GM12878 (cell line): ENCODE measurements around the gene DACH1. TPM values are rescaled to one million over a fixed set of nuclear protein-coding genes. Genes with fewer than 3 reads are reported as not detected.

Experiments used
- ATAC-seq: fragments of 200-7000 bp; cut with Tn5 transposase; 3 replicates; pipeline ENCODE4 v1.9.1; 2020; ENCODE audit warnings: mild to moderate bottlenecking, moderate library complexity
- BruUV-seq: library from RNA; stranded (reverse); fragments of 400-500 nt; replicated peaks from 2 replicates; lab custom pipeline; 2021; lab: Mats Ljungman, UMichigan
- CTCF ChIA-PET: fragments of 300-600 bp; sonication (Branson Sonifier 250); formaldehyde crosslinking; extraction: SDS; loops from one replicate; lab custom pipeline; 2021; ENCODE audit warnings: inconsistent platforms; lab: Yijun Ruan, JAX
- POLR2A ChIA-PET: fragments of 350-600 bp; formaldehyde crosslinking; extraction: SDS; loops from one replicate; lab custom pipeline; 2021; ENCODE audit warnings: inconsistent platforms; lab: Charles Lee
- RAD21 ChIA-PET: fragments of 300-600 bp; sonication (Branson Sonifier 250); formaldehyde crosslinking; loops from one replicate; lab custom pipeline; 2023; ENCODE audit warnings: antibody characterized with exemption; ENCODE audit not compliant: unreplicated experiment; lab: Charles Lee
- SMC1A ChIA-PET: fragments of 300-600 bp; sonication (Branson Sonifier 250); formaldehyde crosslinking; loops from one replicate; lab custom pipeline; 2023; ENCODE audit not compliant: unreplicated experiment, uncharacterized antibody; lab: Charles Lee
- DNase-seq: peaks from one replicate; pipeline ENCODE4 v3.0.0-alpha.2; 2011; ENCODE audit warnings: low read depth, low spot score
- FAIRE-seq: peaks from 3 replicates; lab custom pipeline; 2011; peaks lifted over from hg19 to GRCh38; lab: Jason Lieb, UNC
- H2AFZ ChIP-seq: 2 replicates; pipeline ENCODE4 v1.6.0; 2011; ENCODE audit warnings: low read depth, low read length, control low read depth; ENCODE audit not compliant: control insufficient read depth
- H3K27ac ChIP-seq: 2 replicates; pipeline ENCODE4 v1.5.1; 2011; ENCODE audit warnings: control low read depth; ENCODE audit not compliant: control insufficient read depth, insufficient read depth
- H3K27me3 ChIP-seq, 2 experiments: replicated peaks in 1 of 2; 2 replicates each; pipeline versions ENCODE4 v1.6.0 to v1.6.1; 2011; ENCODE audit warnings: low read length in 1 of 2; ENCODE audit not compliant: control insufficient read depth in 2 of 2, insufficient read depth in 2 of 2
- H3K36me3 ChIP-seq, 2 experiments: 2 replicates each; pipeline ENCODE4 v1.5.1; 2011; ENCODE audit warnings: low read length in 1 of 2; ENCODE audit not compliant: control insufficient read depth in 2 of 2, insufficient read depth in 2 of 2
- H3K4me1 ChIP-seq: 2 replicates; pipeline ENCODE4 v1.6.1; 2011; ENCODE audit warnings: mild to moderate bottlenecking, low read length, moderate library complexity, mixed read lengths; ENCODE audit not compliant: control insufficient read depth, insufficient read depth
- H3K4me2 ChIP-seq: 2 replicates; pipeline ENCODE4 v1.6.0; 2011; ENCODE audit warnings: control low read depth; ENCODE audit not compliant: control insufficient read depth, insufficient read depth
- H3K4me3 ChIP-seq: fragments of 200-600 bp; sonication (generic); 2 replicates; pipeline ENCODE4 v1.5.1; 2016
- H3K79me2 ChIP-seq: 2 replicates; pipeline ENCODE4 v1.6.0; 2011; ENCODE audit warnings: low read length; ENCODE audit not compliant: control insufficient read depth, insufficient read depth
- H3K9ac ChIP-seq: 2 replicates; pipeline ENCODE4 v1.8.0; 2011; ENCODE audit warnings: low read length, control low read depth, mixed read lengths; ENCODE audit not compliant: control insufficient read depth, insufficient read depth
- H3K9me3 ChIP-seq: replicated peaks from 3 replicates; pipeline ENCODE4 v1.5.1; 2011; ENCODE audit warnings: mild to moderate bottlenecking, low read length; ENCODE audit not compliant: control insufficient read depth, insufficient read depth
- H4K20me1 ChIP-seq: 2 replicates; pipeline ENCODE4 v1.6.0; 2011; ENCODE audit not compliant: control insufficient read depth, insufficient read depth
- CHD4 ChIP-seq: fragments of 200-600 bp; sonication (generic); IDR thresholded peaks from 2 replicates; pipeline ENCODE4 v1.6.1; 2016; ENCODE audit warnings: mild to moderate bottlenecking
- CREM ChIP-seq: IDR thresholded peaks from 2 replicates; pipeline ENCODE4 v1.6.1; 2014; ENCODE audit warnings: antibody characterized with exemption, low read depth
- ESRRA ChIP-seq: IDR thresholded peaks from 2 replicates; pipeline ENCODE4 v1.6.1; 2012; ENCODE audit warnings: mild to moderate bottlenecking, low read length, improper control_type of control experiment
- HSF1 ChIP-seq: fragments of 150-350 bp; IDR thresholded peaks from 2 replicates; pipeline ENCODE4 v1.6.1; 2014; ENCODE audit warnings: mild to moderate bottlenecking, low read depth, low read length
- MLLT1 ChIP-seq: fragments of 450-650 bp; IDR thresholded peaks from 2 replicates; pipeline ENCODE4 v1.6.1; 2016; ENCODE audit warnings: mild to moderate bottlenecking
- SIX5 ChIP-seq: IDR thresholded peaks from 2 replicates; pipeline ENCODE4 v1.6.1; 2011; ENCODE audit warnings: mild to moderate bottlenecking, low read depth, low read length, moderate library complexity; ENCODE audit not compliant: severe bottlenecking
- TAF1 ChIP-seq: IDR thresholded peaks from 2 replicates; pipeline ENCODE4 v1.6.1; 2011; ENCODE audit warnings: mild to moderate bottlenecking, low read depth, low read length, borderline replicate concordance
- ZBTB11 ChIP-seq: fragments of 450-650 bp; formaldehyde crosslinking; IDR thresholded peaks from 2 replicates; pipeline ENCODE4 v1.5.0; 2022; ENCODE audit warnings: mild to moderate bottlenecking, missing genetic modification characterization
- WGBS: methylation state at CpG from one replicate; pipeline ENCODE4 v1.1.6; 2016; ENCODE audit warnings: low lambda C conversion rate; ENCODE audit not compliant: insufficient replicate concordance, insufficient coverage; ENCODE audit errors: missing lambda C conversion rate; 5-methylcytosine and 5-hydroxymethylcytosine counted together
- in situ Hi-C: fragments of 300-500 bp; cut with MboI; formaldehyde crosslinking; loops from 9 replicates; pipeline ENCODE4 v1.14.3; 2018; ENCODE audit warnings: mixed read lengths
- intact Hi-C: fragments of 100-400 bp; cut with micrococcal nuclease; formaldehyde crosslinking; loops from one replicate; pipeline ENCODE4 v1.14.2; 2022; ENCODE audit not compliant: unreplicated experiment
- polyA plus RNA-seq, 11 experiments: library from polyadenylated mRNA; depleted of rRNA in 4 of 11; unstranded in 6 of 11; stranded (reverse) in 5 of 11; fragments of >200 nt; fragmentation: Nextera tagmentation in 4 of 11; fragmentation: Illumina TruSeq in 1 of 11; extraction: Ambion mirVana in 4 of 11; extraction: Trizol in 1 of 11; gene quantifications; 1 replicate in 1 of 11; 2 replicates in 10 of 11; pipeline versions ENCODE4 v1.2.1 to v1.2.3, GENCODE V29; 2011 to 2016; ENCODE audit warnings: inconsistent platforms in 2 of 11, missing spikeins in 2 of 11, low read depth in 1 of 11
- total RNA-seq, 4 experiments: library from RNA; depleted of rRNA in 3 of 4; stranded (reverse); fragments of >200 nt in 3 of 4; fragmentation: Illumina TruSeq in 1 of 4; extraction: Trizol in 1 of 4; gene quantifications; 2 replicates each; pipeline versions ENCODE4 v1.2.1 to v1.2.3, GENCODE V29; 2013 to 2021

Gene DACH1
- total and polyA plus RNA-seq, 10 of the 15 experiments (the other 5 are each of a cell fraction or from before 2014, with no cell fraction given) = 0.05 TPM; not detected in 9

GRCh38 chr13:71685072-71685471 lies 181.9 kb downstream of the DACH1 start:
- SMC1A ChIA-PET = no interaction called here
- no TSS peak for BruUV-seq
- in situ Hi-C loops = no loop called here

GRCh38 chr13:71681901-71682613 lies 184.9 kb downstream of the DACH1 start:
- 11% methylated on average over 6 of the region's 6 CpGs for WGBS
- H4K20me1 ChIP-seq = no peaks in the 10 kb centered on the region
- H3K9ac ChIP-seq = no peak overlapping the region
- no peaks in the 10 kb centered on the region for H3K4me1 ChIP-seq
- no peaks in the 10 kb centered on the region for H3K79me2 ChIP-seq
- no peaks in the 10 kb centered on the region for H3K36me3 ChIP-seq
- intact Hi-C loops (no loop called here), in situ Hi-C loops (no loop called here)
- ChIA-PET SMC1A (interaction anchor here (0.6 kb wide), 1 partner anchor 498 kb away, joined by 3 read pairs; no protein-coding TSS in a partner anchor), POLR2A (no interaction called here), CTCF (interaction anchor here (1.3 kb wide), 1 partner anchor 13 kb away, joined by 3 read pairs; no protein-coding TSS in a partner anchor), RAD21 (no interaction called here)
- BruUV-seq = no TSS peak
- no peak overlapping the region for H3K4me2 ChIP-seq
- no peak overlapping the region for H3K27ac ChIP-seq
- no peaks in the 10 kb centered on the region for H3K9me3 ChIP-seq
- DNase-seq (no peak), FAIRE-seq (no peak), ATAC-seq (no peak)
- no peak overlapping the region for H3K4me3 ChIP-seq
- no peaks in the 10 kb centered on the region for H3K27me3 ChIP-seq
- no peak overlapping the region for H2AFZ ChIP-seq
- TF ChIP-seq CHD4 (no peak), HSF1 (no peak), ZBTB11 (CRISPR knock-in tag) (no peak), ESRRA (no peak), MLLT1 (no peak), TAF1 (no peak)

More at GRCh38 chr13:71685072-71685471, 181.9 kb downstream of the DACH1 start:
- Histone ChIP-seq H3K9me3 (no peaks in the 10 kb centered on the region), H3K9ac (no peak overlapping the region), H3K4me3 (no peak overlapping the region), H3K27me3 (no peaks in the 10 kb centered on the region), H3K36me3 (no peaks in the 10 kb centered on the region), H2AFZ (no peak overlapping the region), H3K27ac (no peak overlapping the region), H3K4me2 (no peak overlapping the region), H3K79me2 (no peaks in the 10 kb centered on the region), H4K20me1 (no peaks in the 10 kb centered on the region), H3K4me1 (no peaks in the 10 kb centered on the region)
- intact Hi-C loops = no loop called here
- CTCF ChIA-PET = interaction anchor here (1.4 to 1.7 kb wide), 2 partner anchors 13 to 46 kb away, joined by 3 to 6 read pairs; no protein-coding TSS in a partner anchor
- TF ChIP-seq SIX5 (no peak), CREM (no peak)
- RAD21 ChIA-PET = no interaction called here
- no peak for DNase-seq
- ATAC-seq = no peak
- 0% methylated on average over 3 of the region's 3 CpGs for WGBS
- POLR2A ChIA-PET = no interaction called here
- FAIRE-seq = no peak
